H1 (cell line): ENCODE measurements around the gene ANLN. TPM values are rescaled to one million over a fixed set of nuclear protein-coding genes. Genes with fewer than 3 reads are reported as not detected.

Experiments
- CTCF ChIA-PET: fragments of 300-600 bp; sonication (Branson Sonifier 250); formaldehyde crosslinking; loops from one replicate; lab custom pipeline; 2021; ENCODE audit not compliant: partially characterized antibody; lab: Charles Lee
- POLR2A ChIA-PET: fragments of 300-600 bp; sonication (Branson Sonifier 250); formaldehyde crosslinking; loops from one replicate; lab custom pipeline; 2021; ENCODE audit warnings: inconsistent platforms; ENCODE audit not compliant: partially characterized antibody; lab: Charles Lee
- DNase-seq, 2 experiments: peaks; one replicate each; pipeline versions ENCODE4 v3.0.0 to v3.0.0-alpha.2; 2010 to 2022; ENCODE audit warnings: low spot score in 2 of 2, low read depth in 1 of 2, mixed read lengths in 1 of 2
- FAIRE-seq: peaks from 2 replicates; lab custom pipeline; 2011; peaks lifted over from hg19 to GRCh38; lab: Jason Lieb, UNC
- H2AFZ ChIP-seq: 2 replicates; pipeline ENCODE4 v1.8.1; 2012; ENCODE audit warnings: low read length, inconsistent platforms
- H2AK5ac ChIP-seq: 2 replicates; pipeline ENCODE4 v1.6.1; 2013; ENCODE audit warnings: low read depth, low read length
- H2BK120ac ChIP-seq: replicated peaks from 2 replicates; pipeline ENCODE3; 2013; ENCODE audit warnings: low read depth, low read length, inconsistent platforms
- H2BK12ac ChIP-seq: 2 replicates; pipeline ENCODE4 v1.6.1; 2013; ENCODE audit warnings: low read depth, low read length
- H2BK15ac ChIP-seq: 2 replicates; pipeline ENCODE4 v1.6.1; 2013; ENCODE audit warnings: low read length
- H2BK20ac ChIP-seq: 2 replicates; pipeline ENCODE4 v1.6.1; 2013; ENCODE audit warnings: low read length
- H2BK5ac ChIP-seq: 2 replicates; pipeline ENCODE4 v1.6.1; 2013; ENCODE audit warnings: low read depth, low read length
- H3K14ac ChIP-seq: 2 replicates; pipeline ENCODE4 v1.6.1; 2013; ENCODE audit warnings: inconsistent platforms; ENCODE audit not compliant: insufficient read length
- H3K18ac ChIP-seq: 2 replicates; pipeline ENCODE4 v1.6.1; 2013; ENCODE audit warnings: low read length; ENCODE audit errors: extremely low read depth
- H3K23ac ChIP-seq: 2 replicates; pipeline ENCODE4 v1.6.1; 2013; ENCODE audit warnings: inconsistent platforms; ENCODE audit not compliant: insufficient read length
- H3K23me2 ChIP-seq: 2 replicates; pipeline ENCODE4 v1.6.1; 2013; ENCODE audit warnings: low read depth, low read length
- H3K27ac ChIP-seq: 2 replicates; pipeline ENCODE4 v1.6.1; 2011; ENCODE audit warnings: low read depth, low read length, inconsistent platforms
- H3K27me3 ChIP-seq, 4 experiments: replicated peaks in 1 of 4; 1 replicate in 1 of 4; 2 replicates in 3 of 4; pipeline versions ENCODE4 v1.6.1 to v1.8.1; 2011 to 2013; ENCODE audit warnings: low read length in 3 of 4, mild to moderate bottlenecking in 3 of 4, inconsistent platforms in 2 of 4, mixed read lengths in 2 of 4, moderate library complexity in 1 of 4; ENCODE audit not compliant: control insufficient read depth in 3 of 4, insufficient read depth in 3 of 4; ENCODE audit errors: extremely low read depth in 1 of 4
- H3K36me3 ChIP-seq, 4 experiments: 2 replicates each; pipeline versions ENCODE4 v1.6.1 to v1.8.1; 2011 to 2013; ENCODE audit warnings: mild to moderate bottlenecking in 4 of 4, low read length in 3 of 4, moderate library complexity in 2 of 4, control low read depth in 1 of 4, inconsistent platforms in 1 of 4; ENCODE audit not compliant: insufficient read depth in 4 of 4, control insufficient read depth in 2 of 4
- H3K4ac ChIP-seq: replicated peaks from 2 replicates; pipeline ENCODE3; 2013; ENCODE audit warnings: low read length, low read depth, mixed read lengths, inconsistent platforms; ENCODE audit not compliant: insufficient read length
- H3K4me1 ChIP-seq, 4 experiments: replicated peaks in 1 of 4; 1 replicate in 1 of 4; 2 replicates in 3 of 4; pipeline versions ENCODE4 v1.6.1 to v1.8.1; 2011 to 2013; ENCODE audit warnings: low read length in 3 of 4, inconsistent platforms in 2 of 4, mixed read lengths in 1 of 4; ENCODE audit not compliant: insufficient read depth in 4 of 4, control insufficient read depth in 3 of 4
- H3K4me2 ChIP-seq, 2 experiments: 2 replicates each; pipeline versions ENCODE4 v1.6.1 to v1.8.1; 2011 to 2013; ENCODE audit warnings: low read depth in 2 of 2, low read length in 2 of 2, control low read depth in 1 of 2, inconsistent platforms in 1 of 2, mild to moderate bottlenecking in 1 of 2; ENCODE audit not compliant: insufficient read depth in 1 of 2
- H3K4me3 ChIP-seq, 4 experiments: fragments of 200-600, 300-600 bp in 1 of 4; sonication (generic), shearing (Covaris generic), sonication (Bioruptor Twin) in 1 of 4; 2 replicates each; pipeline versions ENCODE4 v1.5.1 to v1.8.1; 2011 to 2016; ENCODE audit warnings: low read length in 4 of 4, low read depth in 3 of 4, control low read depth in 2 of 4, inconsistent platforms in 2 of 4, mild to moderate bottlenecking in 2 of 4, mixed read lengths in 1 of 4, moderate library complexity in 1 of 4; ENCODE audit not compliant: insufficient read depth in 2 of 4; ENCODE audit errors: extremely low read depth in 1 of 4
- H3K56ac ChIP-seq: replicated peaks from 2 replicates; pipeline ENCODE3; 2013; ENCODE audit warnings: low read depth, mild to moderate bottlenecking, mixed read lengths, low read length, inconsistent platforms; ENCODE audit not compliant: insufficient read length
- H3K79me1 ChIP-seq: 2 replicates; pipeline ENCODE4 v1.6.1; 2013; ENCODE audit warnings: low read depth, low read length, control low read depth
- H3K79me2 ChIP-seq, 2 experiments: 2 replicates each; pipeline versions ENCODE4 v1.6.1 to v1.8.1; 2012 to 2013; ENCODE audit warnings: low read length in 2 of 2, mild to moderate bottlenecking in 2 of 2, inconsistent platforms in 1 of 2; ENCODE audit not compliant: insufficient read depth in 2 of 2, control insufficient read depth in 1 of 2
- H3K9ac ChIP-seq, 4 experiments: replicated peaks in 1 of 4; 1 replicate in 1 of 4; 2 replicates in 3 of 4; pipeline versions ENCODE4 v1.6.1 to v1.8.1; 2011 to 2013; ENCODE audit warnings: low read depth in 3 of 4, low read length in 3 of 4, control low read depth in 2 of 4, mild to moderate bottlenecking in 2 of 4, moderate library complexity in 2 of 4, inconsistent platforms in 1 of 4; ENCODE audit errors: extremely low read depth in 1 of 4
- H3K9me3 ChIP-seq, 2 experiments: 2 replicates each; pipeline versions ENCODE4 v1.6.1 to v1.8.1; 2012 to 2013; ENCODE audit warnings: mild to moderate bottlenecking in 2 of 2, moderate library complexity in 2 of 2, control low read depth in 1 of 2, inconsistent platforms in 1 of 2, low read depth in 1 of 2, low read length in 1 of 2, mixed read lengths in 1 of 2; ENCODE audit not compliant: insufficient read depth in 2 of 2
- H4K20me1 ChIP-seq, 2 experiments: replicated peaks in 1 of 2; 2 replicates each; pipeline versions ENCODE3 to v1.8.1; 2011 to 2013; ENCODE audit warnings: inconsistent platforms in 2 of 2, low read length in 2 of 2, mild to moderate bottlenecking in 1 of 2; ENCODE audit not compliant: insufficient read depth in 2 of 2, control insufficient read depth in 1 of 2
- H4K5ac ChIP-seq: 2 replicates; pipeline ENCODE4 v1.6.1; 2013; ENCODE audit warnings: low read length, low read depth, mixed read lengths, inconsistent platforms; ENCODE audit not compliant: insufficient read length
- H4K8ac ChIP-seq: 2 replicates; pipeline ENCODE4 v1.8.0; 2013; ENCODE audit warnings: mild to moderate bottlenecking, moderate library complexity, low read length, inconsistent platforms; ENCODE audit not compliant: insufficient read depth; ENCODE audit errors: extremely low read depth
- H4K91ac ChIP-seq: replicated peaks from 2 replicates; pipeline ENCODE3; 2013; ENCODE audit warnings: low read length, mixed read lengths, inconsistent platforms; ENCODE audit not compliant: insufficient read length
- BRCA1 ChIP-seq: IDR thresholded peaks from 2 replicates; pipeline ENCODE4 v1.6.1; 2012; ENCODE audit warnings: low read depth, low read length, improper control_type of control experiment
- CBX5 ChIP-seq: fragments of 300-800, 300-1000 bp; sonication (generic); IDR thresholded peaks from 2 replicates; pipeline ENCODE4 v1.7.1; 2016; ENCODE audit warnings: antibody characterized with exemption, low read length, low read depth
- CTCF ChIP-seq, 3 experiments: IDR thresholded peaks; 1 replicate in 2 of 3; 2 replicates in 1 of 3; pipeline versions ENCODE4 v1.5.1 to v1.6.1; 2011; ENCODE audit warnings: low read length in 3 of 3, mild to moderate bottlenecking in 3 of 3, inconsistent platforms in 2 of 3, low read depth in 1 of 3, moderate library complexity in 1 of 3; ENCODE audit not compliant: insufficient read depth in 1 of 3; ENCODE audit errors: control extremely low read depth in 1 of 3
- KDM5A ChIP-seq: fragments of 200-600 bp; IDR thresholded peaks from 2 replicates; pipeline ENCODE4 v1.7.1; 2012; ENCODE audit warnings: mild to moderate bottlenecking, low read length, inconsistent platforms, mixed read lengths
- POLR2AphosphoS5 ChIP-seq: IDR thresholded peaks from 2 replicates; pipeline ENCODE4 v1.6.1; 2011; ENCODE audit warnings: low read depth, low read length
- RAD21 ChIP-seq, 2 experiments: IDR thresholded peaks in 1 of 2; conservative IDR thresholded peaks in 1 of 2; 2 replicates each; pipeline ENCODE4 v1.6.1; 2011; ENCODE audit warnings: low read depth in 2 of 2, low read length in 2 of 2, improper control_type of control experiment in 1 of 2, inconsistent platforms in 1 of 2, mild to moderate bottlenecking in 1 of 2, moderate library complexity in 1 of 2
- WGBS, 2 experiments: shearing (Covaris generic) in 1 of 2; methylation state at CpG; one replicate each; pipeline versions ENCODE4 v1.1.6 to v1.1.7; 2013 to 2015; ENCODE audit warnings: low lambda C conversion rate in 2 of 2, mixed read lengths in 2 of 2, inconsistent platforms in 1 of 2, low coverage in 1 of 2, missing lambda C conversion rate in 1 of 2; ENCODE audit not compliant: insufficient replicate concordance in 2 of 2, insufficient coverage in 1 of 2, insufficient read length in 1 of 2; ENCODE audit errors: extremely low coverage in 1 of 2, missing lambda C conversion rate in 1 of 2; 5-methylcytosine and 5-hydroxymethylcytosine counted together
- polyA plus RNA-seq, 7 experiments: library from polyadenylated mRNA; depleted of rRNA in 3 of 7; stranded (reverse) in 5 of 7; unstranded in 2 of 7; fragments of >200 nt in 5 of 7; fragments of 200-250 nt in 2 of 7; gene quantifications; 1 replicate in 5 of 7; 2 replicates in 1 of 7; 4 replicates in 1 of 7; pipeline versions ENCODE4 v1.2.1 to v1.2.3, GENCODE V29; 2011 to 2013; ENCODE audit warnings: missing spikeins in 2 of 7, mixed read lengths in 2 of 7
- total RNA-seq: library from RNA; stranded (reverse); fragmentation: NEBNext Ultra II Directional; extraction: Animal tissue kit (Norgen Biotek cat#: 25700); gene quantifications from 2 replicates; pipeline ENCODE4 v1.2.1, GENCODE V29; 2021

ANLN gene
- total and polyA plus RNA-seq, 2 of the 8 experiments (the other 6 are each of a cell fraction or from before 2014, with no cell fraction given), result 18.5 to 90.1 TPM

DNA sequence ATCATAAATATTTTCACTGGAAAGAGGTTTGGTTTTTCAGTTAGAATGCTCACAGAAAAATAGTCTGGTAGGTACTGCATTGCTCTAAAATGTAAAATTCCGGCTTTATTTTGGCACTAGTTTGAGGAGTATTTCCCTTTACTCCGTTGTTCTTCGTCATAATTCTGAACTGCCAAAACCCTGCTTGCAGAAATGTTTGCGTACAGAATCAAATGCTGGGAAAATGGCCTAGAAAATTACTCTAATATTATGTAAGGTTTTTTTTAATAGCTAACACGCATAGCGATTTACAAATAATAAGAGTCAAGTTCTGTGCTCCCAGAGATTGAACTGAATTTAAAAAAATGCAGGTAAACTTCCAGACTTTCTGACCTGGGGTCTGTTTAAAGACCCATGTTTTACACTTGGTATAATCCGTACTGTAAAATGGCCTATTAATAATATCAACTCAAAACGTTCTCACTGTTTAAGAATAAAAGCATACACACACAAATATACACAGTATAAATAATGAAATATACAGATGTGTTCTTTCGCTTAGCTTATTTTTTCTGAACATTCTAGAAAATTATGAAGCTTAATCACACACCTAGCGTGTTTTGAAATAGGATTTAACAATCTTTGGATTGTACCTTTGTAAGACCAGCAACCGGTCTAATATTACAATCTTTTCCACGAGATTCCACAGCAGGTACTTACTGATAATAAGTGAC, 23.5 kb upstream of the ANLN start:
- Histone ChIP-seq H3K9me3 (no peaks in the 10 kb centered on the region), H3K4me1 (no peaks in the 10 kb centered on the region), H3K79me1 (no peaks in the 10 kb centered on the region), H3K56ac (no peak overlapping the region), H4K8ac (no peak overlapping the region), H4K20me1 (peaks cover 2% of the 10 kb centered on the region in 2 experiments), H3K9ac (no peak overlapping the region), H2BK5ac (no peak overlapping the region), H3K4me3 (peak overlapping the region; percentile 60 to 79 (median 76)), H3K14ac (no peak overlapping the region), H3K4me2 (peak overlapping the region; percentile 40 to 92), H3K23ac (no peak overlapping the region), H2BK15ac (no peak overlapping the region), H3K23me2 (peaks cover 2% of the 10 kb centered on the region), H4K5ac (no peak overlapping the region), H3K27me3 (peaks cover 34 to 67% (median 54%) of the 10 kb centered on the region in 4 experiments), H3K36me3 (0 out of 8 replicates have a peak, but pooled peaks cover 0 to 2% (median 0%) of the 10 kb centered on the region in 4 experiments), H3K4ac (no peak overlapping the region), H2BK20ac (no peak overlapping the region), H3K18ac (no peak overlapping the region), H3K79me2 (no peaks in the 10 kb centered on the region), H2BK120ac (no peak overlapping the region), H4K91ac (no peak overlapping the region), H3K27ac (no peak overlapping the region), H2AFZ (no peak overlapping the region), H2BK12ac (no peak overlapping the region), H2AK5ac (no peak overlapping the region)
- DNase-seq (no peak), FAIRE-seq (no peak)
- WGBS, 2 experiments, result 64% methylated on average over 12 of the region's 12 CpGs; no CpG with 5 or more reads in 1 of the 2 experiments
- ChIA-PET POLR2A (interaction anchor here (0.6 to 1.7 kb wide), 2 partner anchors 20 to 24 kb away, joined by 3 to 4 read pairs; no protein-coding TSS in a partner anchor), CTCF (interaction anchor here (1.0 to 2.9 kb wide), 6 partner anchors 13 to 75 kb away, joined by 3 to 27 read pairs (median 4); partner anchors contain the start of gene ANLN)
- no peak for TF ChIP-seq CTCF (IDR thresholded peaks at IDR 0.05; ENCODE audit: control extremely low read depth in 1 of 3, insufficient read depth in 1 of 3, low read depth in 1 of 3, low read length in 3 of 3)
- TF ChIP-seq KDM5A, result no peak
- no peak for TF ChIP-seq RAD21 (IDR thresholded peaks at IDR 0.05 in 1 of 2, conservative IDR thresholded peaks at IDR 0.05 in 1 of 2; ENCODE audit: low read depth in 2 of 2, low read length in 2 of 2)
- no peak for TF ChIP-seq CBX5
- TF ChIP-seq POLR2AphosphoS5, result no peak
- TF ChIP-seq BRCA1, result no peak
